ENCODE measurements around the gene MLANA.

DNA sequence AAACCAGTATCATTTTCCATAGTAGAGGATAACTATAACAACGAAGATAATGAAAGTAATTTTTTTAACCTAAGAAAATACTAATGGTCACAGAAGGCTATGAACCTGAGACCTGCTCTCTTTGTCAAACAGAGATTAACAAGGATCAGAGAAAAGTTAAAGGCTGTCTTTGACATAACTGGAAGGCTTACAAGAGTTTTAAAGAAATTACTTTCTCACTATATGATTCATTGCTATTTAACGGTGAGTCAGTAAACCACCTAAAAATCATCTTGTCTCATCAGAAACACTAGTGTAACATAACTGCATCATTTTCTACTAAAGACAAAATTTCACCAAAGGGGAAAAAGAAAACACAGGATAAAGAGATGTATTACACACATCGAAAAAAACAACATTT, 19.3 kb downstream of the MLANA start:
- TF ChIP-seq RORB (CRISPR knock-in tag; IDR thresholded peaks at IDR 0.05) = no peak
- TF ChIP-seq, protein P1, sequence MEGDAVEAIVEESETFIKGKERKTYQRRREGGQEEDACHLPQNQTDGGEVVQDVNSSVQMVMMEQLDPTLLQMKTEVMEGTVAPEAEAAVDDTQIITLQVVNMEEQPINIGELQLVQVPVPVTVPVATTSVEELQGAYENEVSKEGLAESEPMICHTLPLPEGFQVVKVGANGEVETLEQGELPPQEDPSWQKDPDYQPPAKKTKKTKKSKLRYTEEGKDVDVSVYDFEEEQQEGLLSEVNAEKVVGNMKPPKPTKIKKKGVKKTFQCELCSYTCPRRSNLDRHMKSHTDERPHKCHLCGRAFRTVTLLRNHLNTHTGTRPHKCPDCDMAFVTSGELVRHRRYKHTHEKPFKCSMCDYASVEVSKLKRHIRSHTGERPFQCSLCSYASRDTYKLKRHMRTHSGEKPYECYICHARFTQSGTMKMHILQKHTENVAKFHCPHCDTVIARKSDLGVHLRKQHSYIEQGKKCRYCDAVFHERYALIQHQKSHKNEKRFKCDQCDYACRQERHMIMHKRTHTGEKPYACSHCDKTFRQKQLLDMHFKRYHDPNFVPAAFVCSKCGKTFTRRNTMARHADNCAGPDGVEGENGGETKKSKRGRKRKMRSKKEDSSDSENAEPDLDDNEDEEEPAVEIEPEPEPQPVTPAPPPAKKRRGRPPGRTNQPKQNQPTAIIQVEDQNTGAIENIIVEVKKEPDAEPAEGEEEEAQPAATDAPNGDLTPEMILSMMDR (IDR thresholded peaks at IDR 0.05) = no peak
- TF ChIP-seq, protein P2, sequence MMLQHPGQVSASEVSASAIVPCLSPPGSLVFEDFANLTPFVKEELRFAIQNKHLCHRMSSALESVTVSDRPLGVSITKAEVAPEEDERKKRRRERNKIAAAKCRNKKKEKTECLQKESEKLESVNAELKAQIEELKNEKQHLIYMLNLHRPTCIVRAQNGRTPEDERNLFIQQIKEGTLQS (CRISPR knock-in tag; conservative IDR thresholded peaks at IDR 0.05) = no peak
- no peak for TF ChIP-seq ZNF671 (CRISPR knock-in tag; IDR thresholded peaks at IDR 0.05)
- TF ChIP-seq, protein P3, sequence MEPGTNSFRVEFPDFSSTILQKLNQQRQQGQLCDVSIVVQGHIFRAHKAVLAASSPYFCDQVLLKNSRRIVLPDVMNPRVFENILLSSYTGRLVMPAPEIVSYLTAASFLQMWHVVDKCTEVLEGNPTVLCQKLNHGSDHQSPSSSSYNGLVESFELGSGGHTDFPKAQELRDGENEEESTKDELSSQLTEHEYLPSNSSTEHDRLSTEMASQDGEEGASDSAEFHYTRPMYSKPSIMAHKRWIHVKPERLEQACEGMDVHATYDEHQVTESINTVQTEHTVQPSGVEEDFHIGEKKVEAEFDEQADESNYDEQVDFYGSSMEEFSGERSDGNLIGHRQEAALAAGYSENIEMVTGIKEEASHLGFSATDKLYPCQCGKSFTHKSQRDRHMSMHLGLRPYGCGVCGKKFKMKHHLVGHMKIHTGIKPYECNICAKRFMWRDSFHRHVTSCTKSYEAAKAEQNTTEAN (CRISPR knock-in tag; IDR thresholded peaks at IDR 0.05) = no peak
- no peak for TF ChIP-seq SP1 (CRISPR knock-in tag; conservative IDR thresholded peaks at IDR 0.05)
- TF ChIP-seq, protein P4, sequence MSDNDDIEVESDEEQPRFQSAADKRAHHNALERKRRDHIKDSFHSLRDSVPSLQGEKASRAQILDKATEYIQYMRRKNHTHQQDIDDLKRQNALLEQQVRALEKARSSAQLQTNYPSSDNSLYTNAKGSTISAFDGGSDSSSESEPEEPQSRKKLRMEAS (CRISPR knock-in tag; IDR thresholded peaks at IDR 0.05) = no peak
- no peak for TF ChIP-seq FOXP1 (CRISPR knock-in tag; IDR thresholded peaks at IDR 0.05; ENCODE audit: borderline replicate concordance)
- no peak for TF ChIP-seq ZNF263 (CRISPR knock-in tag; IDR thresholded peaks at IDR 0.05; ENCODE audit: low read depth)
- TF ChIP-seq, protein P5, sequence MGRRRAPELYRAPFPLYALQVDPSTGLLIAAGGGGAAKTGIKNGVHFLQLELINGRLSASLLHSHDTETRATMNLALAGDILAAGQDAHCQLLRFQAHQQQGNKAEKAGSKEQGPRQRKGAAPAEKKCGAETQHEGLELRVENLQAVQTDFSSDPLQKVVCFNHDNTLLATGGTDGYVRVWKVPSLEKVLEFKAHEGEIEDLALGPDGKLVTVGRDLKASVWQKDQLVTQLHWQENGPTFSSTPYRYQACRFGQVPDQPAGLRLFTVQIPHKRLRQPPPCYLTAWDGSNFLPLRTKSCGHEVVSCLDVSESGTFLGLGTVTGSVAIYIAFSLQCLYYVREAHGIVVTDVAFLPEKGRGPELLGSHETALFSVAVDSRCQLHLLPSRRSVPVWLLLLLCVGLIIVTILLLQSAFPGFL (CRISPR knock-in tag; IDR thresholded peaks at IDR 0.05; ENCODE audit: borderline replicate concordance) = no peak
- TF ChIP-seq, protein P6, sequence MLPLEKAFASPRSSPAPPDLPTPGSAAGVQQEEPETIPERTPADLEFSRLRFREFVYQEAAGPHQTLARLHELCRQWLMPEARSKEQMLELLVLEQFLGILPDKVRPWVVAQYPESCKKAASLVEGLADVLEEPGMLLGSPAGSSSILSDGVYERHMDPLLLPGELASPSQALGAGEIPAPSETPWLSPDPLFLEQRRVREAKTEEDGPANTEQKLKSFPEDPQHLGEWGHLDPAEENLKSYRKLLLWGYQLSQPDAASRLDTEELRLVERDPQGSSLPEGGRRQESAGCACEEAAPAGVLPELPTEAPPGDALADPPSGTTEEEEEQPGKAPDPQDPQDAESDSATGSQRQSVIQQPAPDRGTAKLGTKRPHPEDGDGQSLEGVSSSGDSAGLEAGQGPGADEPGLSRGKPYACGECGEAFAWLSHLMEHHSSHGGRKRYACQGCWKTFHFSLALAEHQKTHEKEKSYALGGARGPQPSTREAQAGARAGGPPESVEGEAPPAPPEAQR (CRISPR knock-in tag; IDR thresholded peaks at IDR 0.05) = no peak
- TF ChIP-seq NFE2L1 (CRISPR knock-in tag; IDR thresholded peaks at IDR 0.05) = no peak
- TF ChIP-seq NR2C2 (CRISPR knock-in tag; IDR thresholded peaks at IDR 0.05) = no peak
- TF ChIP-seq SMAD3 (CRISPR knock-in tag; IDR thresholded peaks at IDR 0.05; ENCODE audit: borderline replicate concordance) = no peak
